ENCODE results near the gene ADAMTS16.

The ADAMTS16 gene

DNA sequence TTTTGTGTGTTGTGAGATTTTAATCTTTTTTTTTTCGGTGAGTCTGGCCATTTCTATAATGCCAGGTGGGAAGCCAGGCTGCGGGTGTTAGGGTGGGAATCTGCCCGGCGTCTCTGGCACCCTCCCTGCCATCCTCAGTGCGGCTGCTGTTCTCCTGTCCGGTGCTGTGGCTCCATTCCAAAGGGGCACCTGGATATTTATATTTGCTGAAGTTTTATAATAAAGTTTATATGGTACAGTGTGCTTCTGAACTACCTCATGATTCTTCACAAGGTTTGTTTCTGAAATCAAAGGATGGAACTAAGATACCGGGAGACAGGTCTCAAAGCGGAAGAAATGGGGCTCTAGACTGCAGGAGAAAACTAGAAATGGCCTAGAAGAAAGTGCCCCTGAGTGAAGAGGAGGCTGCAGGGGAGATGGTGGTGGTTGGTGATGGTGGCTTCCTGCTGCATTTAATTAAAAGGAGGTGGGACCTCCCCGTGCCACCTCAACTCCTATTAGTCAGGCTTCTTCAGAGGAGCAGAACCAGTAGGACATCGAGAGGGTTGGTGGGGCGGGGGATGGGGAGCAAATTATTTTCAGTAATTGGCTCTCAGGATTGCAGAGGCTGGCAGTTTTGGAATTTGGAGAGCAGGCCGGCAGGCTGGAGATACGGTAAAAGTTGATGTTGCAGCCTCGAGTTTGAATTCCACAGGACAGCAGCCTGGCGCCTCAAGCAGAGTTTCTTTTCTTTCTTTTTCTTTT, 180.1 kb downstream of the ADAMTS16 start:
- DNase-seq: no peak

DNA sequence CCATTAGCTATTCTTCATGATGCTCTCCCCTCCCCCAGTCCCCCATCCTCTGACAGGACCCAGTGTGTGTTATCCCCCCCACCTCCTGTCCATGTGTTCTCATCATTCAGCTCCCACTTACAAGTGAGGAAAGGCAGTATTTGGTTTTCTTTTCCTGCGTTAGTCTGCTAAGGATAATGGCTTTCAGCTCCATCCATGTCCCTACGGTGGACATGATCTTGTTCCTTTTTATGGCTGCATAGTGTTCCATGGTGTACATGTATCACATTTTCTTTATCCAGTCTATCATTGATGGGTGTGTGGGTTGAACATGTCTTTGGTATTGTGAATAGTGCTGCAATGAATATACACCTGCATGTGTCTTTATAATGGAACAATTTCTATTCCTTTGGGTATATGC, 181.0 kb downstream of the ADAMTS16 start:
- no peak for DNase-seq

DNA sequence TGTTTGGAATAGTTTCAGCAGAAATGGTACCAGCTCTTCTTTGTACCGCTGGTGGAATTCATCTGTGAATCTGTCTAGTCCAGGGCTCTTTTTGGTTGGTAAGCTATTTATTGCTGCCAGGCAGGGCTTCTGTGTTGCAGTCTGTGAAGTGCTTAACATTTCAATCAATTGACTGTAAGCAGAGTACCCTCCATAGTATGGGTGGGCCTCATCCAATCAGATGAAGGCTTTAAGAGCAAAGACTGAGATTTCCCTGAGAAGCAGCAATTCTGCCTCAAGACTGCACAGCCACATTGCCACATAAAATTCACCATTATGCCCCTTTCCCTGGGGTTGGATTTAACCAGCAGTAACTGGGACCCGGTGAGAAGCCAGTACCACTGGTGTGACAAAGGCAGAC, 183.4 kb downstream of the ADAMTS16 start:
- DNase-seq: no peak

DNA sequence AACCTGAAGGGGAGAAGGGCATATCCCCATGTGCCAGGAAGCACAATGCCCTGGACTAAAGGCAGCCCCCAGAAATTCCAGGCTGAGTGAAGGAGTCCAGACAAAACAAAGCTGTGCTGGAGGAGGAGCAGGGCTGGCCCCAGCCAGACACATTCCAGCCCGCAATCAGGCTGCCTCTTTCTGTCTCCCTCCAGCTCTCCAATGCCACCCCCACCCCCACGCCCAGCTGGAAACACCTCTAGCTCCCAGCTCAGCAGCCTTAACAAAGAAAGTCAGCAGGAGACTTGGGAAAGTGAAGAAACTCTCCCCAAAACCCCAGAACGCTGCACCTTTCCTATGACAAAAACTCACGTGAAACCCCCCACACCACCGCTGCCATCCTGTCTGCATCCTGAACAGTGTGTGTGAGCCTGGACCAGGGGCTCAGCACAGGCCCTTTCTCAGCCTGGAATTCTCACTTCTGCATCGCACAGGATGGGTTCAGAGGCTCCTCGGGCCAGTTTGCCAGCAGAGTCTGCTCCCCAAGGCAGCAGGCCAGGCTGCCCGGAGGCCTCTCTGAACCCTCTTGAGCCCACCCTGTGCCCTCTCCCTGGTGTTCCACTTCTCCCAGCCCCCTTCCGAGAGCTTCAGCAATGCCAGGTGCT, 186.1 kb downstream of the ADAMTS16 start:
- no peak for DNase-seq

DNA sequence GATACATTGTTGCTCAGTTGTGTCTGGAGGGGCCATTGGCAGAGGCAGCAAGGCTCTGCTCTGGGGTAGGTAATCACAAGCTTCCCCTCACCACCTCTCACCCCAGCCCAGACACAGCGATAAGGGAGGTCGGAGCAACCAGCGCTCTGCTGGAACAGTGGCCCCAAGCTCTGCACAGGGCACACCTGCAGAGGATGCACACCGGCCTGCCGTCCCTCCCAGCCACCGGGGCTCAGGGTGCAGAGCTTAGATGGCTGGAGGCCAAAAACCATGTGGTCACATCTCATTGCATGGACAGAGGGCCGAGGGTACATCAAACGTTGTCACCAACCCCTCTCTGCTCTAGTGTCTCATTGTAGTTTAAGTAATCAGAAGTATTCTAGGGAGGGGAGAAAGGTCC, 187.0 kb downstream of the ADAMTS16 start:
- no peak for DNase-seq

DNA sequence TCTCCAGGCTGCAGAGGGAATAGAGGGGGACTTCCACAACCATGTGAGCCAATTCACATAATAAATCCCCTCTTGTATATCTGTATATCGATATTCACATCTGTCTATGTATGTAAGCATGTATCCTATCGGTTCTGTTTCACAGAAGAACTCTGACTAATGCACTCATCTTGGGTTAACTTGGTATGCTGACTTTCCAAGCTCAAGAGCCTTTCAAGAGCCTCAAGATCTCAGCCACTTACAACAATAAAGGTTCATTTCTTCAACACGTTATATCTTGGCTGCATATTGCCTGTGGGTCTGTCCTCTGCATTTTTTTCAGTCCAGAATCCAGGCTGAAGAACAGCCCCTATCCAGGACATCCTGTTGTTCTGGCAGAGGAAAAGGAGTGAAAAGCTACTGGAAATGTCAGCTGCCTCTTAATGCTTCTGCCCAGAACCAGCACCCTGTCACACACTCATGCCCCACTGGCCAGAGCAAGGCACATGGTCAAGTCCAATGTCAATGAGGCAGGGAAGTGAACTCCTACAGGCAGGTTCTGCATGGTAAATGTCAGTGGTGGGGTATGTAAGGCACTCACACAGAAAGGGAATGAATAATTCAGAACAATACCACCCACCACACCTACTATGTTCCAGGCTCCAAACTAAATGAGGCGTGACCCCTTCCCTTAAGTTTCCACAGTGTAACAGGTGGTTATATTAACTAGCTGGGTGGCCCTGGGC, 190.8 kb downstream of the ADAMTS16 start:
- DNase-seq: no peak

DNA sequence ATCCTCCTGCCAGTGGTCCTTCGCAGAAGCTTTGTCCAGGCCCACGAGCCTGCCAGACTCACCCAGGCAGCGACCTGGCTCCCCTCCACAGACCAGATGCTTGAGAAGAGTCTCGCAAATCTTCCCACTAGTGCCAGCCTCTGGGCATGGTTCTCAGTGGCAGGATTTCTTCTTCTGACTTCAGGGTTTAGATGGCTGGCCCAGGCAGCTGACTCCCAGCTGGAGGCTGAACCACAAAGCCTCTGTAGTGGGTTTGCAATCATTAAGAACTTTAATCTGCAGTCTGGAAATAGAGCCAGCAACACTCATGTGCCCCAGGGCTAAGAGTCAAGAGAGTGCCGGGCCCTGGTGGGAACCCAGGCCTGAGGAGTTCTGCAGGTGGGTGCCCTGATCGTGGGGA, 191.7 kb downstream of the ADAMTS16 start:
- DNase-seq: no peak

DNA sequence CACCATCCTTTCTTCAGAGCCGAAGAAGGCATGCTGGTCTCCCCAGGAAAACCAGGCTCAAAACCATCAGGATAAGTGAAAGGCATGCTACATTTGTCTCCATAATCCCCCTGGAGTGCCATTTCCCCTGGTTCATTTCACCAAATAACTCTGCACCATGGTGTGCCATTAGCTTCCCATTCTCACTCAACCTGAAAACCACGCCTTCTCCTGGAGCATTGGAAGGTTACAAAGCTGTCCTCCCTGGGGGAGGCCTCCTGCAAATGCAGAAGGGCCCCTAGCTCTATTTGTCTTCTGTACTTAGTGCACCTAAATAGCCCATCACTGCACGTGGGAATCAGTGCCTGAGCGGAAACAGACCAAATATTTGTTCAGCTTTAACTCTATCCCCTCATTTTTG, 192.2 kb downstream of the ADAMTS16 start:
- peak; percentile 33 for DNase-seq

DNA sequence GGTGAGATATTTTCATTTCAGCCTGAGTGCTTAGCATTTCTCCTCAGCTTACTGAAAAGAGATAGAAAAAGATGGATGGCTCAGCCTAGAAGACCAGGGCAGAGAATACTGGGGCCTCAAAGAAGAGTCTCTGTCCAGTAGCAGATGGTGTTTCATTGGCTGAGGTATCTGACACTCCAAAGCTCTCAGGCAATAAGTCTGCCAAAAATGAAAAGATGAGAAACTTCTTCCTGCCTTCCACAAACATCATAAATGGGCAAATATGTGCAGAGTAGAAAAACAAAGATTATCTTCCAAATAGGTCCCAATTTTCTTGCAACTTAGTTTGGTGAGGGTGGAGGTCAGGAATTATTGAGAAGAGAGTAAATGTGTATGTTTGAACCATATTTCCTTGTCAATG, 195.0 kb downstream of the ADAMTS16 start:
- no peak for DNase-seq

DNA sequence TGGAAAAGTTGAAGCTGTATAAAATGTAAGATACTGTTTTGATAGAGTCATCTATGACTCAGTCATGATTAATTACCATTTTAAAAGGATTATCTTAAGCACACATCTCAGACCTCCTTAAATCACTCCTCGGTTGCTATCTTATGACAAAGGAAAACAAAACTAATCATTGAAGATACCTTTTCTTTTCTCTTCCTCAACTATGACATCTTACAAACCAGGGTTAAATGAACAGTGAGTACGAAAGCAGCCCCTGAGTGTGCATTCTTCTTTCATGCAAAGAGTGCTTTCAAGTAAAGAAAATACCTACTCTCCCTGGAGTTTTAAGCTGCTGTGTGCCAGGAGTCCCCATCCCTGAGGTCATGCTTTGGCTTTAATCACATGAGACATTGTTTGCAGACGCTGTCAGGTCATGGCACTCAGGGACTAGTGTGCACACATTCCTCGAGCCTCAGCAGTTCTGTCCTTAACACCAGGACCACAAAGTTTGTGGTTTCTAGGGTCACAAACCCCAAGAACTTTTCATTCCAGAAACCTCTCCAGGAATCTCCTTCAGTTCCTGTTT, 195.7 kb downstream of the ADAMTS16 start:
- DNase-seq: no peak

DNA sequence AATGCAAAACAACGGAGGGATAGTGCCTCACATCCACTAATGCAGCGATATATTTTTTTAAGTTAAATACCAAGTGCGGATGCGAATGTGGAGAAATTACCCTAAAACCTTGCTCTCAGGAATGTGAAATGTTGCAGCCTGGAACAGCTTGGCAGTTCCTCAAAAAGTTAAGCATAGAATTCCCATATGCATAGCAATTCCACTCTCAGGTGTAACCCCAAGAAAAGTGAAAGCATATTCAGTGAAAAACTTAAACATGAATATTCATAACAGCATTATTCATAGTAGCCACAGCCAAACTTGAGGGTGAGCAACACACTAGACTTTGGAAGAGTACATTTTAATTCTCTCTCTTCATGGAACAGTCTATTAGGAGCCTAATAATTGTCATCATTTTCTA, 199.1 kb downstream of the ADAMTS16 start:
- DNase-seq: no peak

DNA sequence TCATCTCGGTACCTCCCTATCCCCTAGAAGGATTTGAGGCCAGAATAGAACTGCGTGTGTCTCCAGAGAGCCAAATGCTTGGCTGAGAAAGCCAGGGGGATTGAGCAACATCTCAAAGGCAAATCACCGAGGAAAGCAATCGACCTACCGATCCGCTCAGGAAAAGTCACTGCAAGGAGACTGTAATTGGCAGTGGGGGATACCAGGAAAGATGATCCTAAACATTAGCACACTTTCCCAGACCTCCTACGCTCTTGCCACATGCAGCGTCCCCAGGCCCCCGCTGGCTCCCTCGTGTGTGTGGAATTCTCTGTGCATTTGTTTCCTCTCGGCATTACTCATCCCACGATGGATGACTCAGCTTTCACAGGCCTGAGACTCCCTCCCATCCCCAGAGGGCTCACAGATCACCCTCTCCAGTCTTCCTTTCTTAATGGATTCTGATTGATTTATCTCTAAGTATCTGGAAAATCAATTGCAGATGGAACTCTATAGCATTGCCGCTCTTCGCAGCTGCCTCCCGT, 200.1 kb downstream of the ADAMTS16 start:
- no peak for DNase-seq

DNA sequence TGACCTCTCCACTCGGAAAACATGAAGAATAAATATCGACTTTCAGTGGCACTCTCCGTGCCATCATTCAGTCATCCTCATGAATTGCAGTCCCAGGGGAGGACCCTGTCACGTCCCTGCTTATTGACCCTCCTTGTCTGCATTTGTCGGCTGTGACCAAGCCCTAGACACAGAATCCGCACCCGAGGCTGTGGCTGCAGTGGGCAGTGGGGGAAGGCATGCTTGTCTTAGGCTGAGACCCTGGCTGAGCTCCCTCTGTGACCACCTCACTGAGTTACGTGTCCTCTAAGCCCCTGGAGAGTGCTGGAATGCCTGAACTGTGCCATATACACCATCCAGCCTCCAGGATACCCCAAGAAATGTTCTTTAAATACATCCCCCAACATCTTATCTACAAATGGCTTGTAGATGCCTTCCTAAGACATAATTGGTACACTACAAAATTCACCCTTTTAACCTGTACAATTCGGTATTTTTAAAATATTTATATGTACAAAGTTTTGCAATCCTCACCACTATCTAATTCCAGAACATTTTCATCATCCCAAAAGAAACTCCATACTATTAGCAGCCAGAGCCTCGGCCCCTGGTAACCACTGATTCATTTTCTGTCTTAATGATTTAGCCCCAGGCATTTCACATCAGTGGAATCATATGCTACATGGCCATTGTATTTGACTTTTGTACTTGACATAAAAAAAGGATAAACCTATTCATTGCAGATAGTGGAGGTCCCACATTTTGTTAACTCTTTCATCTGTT, 201.6 kb downstream of the ADAMTS16 start:
- DNase-seq: no peak

DNA sequence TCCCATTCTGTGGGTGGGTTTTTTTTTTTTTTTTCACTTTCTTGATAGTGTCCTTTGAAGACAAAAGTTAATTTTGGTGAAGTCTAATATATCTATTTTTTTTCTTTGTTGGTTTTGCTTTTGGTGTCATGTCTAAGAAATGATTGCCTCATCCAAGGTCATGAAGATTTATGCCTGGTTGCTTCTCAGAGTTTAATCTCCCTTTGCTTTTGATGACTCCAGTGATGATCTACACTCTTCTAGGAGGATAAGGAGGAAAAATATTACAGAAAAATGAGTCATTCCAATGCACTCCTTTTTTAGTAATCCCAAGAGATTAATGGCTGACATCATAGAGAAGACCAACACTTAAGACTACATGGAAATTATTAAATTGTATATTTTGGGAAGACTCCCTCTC, 202.7 kb downstream of the ADAMTS16 start:
- no peak for DNase-seq

DNA sequence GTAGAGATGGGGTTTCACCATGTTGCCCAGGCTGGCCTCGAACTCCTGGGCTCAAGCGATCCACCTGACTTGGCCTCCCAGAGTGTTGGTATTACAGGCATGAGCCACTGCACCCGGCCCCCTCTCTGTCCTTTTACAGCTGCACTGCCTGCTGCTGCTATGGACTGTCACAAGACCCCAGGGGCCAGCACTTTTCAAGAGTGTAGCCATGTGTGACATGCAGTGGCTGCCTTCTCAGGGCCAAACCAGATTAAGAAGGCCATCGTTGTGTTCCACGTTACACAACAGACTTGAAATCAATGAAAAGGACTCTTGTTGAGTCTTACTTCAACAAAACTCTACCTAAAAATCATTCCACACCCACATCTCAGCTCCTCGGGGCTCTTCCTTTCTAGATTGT, 203.4 kb downstream of the ADAMTS16 start:
- no peak for DNase-seq

DNA sequence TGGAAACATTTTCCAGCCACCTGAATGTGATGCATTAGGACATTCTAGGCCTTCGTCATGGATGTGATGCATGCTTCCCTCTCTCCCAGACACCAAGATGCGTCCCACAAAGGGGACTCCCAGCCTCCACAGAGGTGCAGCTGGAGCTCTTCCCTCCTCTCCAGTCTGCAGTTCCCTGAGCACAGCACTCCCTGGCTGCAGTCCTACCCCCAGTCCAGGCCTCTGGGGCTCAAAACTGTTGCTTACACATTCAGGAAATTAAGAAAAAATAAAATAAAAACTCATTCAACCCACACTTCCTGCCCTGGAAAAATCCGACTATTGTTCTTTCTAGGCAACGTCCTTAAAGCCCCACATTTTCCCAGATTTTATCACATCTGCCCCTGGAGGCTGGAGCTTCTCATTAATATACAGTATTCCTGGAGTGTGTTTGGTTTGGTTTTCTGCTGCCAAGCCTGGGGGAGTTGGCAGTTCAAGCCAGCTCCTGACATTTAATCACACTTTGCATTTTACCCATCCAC, 204.0 kb downstream of the ADAMTS16 start:
- no peak for DNase-seq

DNA sequence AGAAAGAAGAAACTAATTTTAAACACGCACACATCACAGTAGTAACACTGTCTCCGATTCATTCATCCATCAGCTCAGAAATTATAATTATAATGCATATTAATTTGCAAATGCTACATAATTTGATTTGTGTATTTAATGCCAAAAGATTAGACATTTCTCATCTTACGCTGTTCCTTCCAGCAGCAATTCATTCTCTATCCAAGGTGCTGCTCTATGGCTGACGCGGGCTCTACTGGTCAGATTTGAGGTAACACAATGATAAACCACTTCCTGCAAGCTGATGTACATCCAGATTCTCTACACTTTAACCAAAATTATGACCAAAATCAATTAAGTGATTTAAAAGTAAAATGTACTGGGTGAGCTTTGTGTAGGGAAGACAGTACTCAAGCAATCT, 204.5 kb downstream of the ADAMTS16 start:
- no peak for DNase-seq

DNA sequence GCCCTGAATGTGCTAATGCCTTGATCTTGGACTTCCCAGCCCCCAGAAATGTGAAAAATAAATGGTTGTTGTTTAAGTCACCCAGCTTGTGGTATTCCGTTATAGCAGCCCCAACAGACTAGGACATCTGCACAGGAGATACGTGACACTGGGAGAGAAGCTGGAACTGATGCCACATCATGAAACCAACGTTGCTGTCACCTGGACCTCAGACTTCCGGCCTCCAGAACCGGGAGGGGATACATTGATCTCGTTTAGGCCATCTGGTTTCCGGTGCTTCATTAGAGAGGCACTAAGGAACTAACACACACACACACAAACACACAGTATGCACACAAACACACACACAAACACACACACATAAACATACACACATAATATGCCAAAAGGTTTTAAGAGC, 207.3 kb downstream of the ADAMTS16 start:
- no peak for DNase-seq

DNA sequence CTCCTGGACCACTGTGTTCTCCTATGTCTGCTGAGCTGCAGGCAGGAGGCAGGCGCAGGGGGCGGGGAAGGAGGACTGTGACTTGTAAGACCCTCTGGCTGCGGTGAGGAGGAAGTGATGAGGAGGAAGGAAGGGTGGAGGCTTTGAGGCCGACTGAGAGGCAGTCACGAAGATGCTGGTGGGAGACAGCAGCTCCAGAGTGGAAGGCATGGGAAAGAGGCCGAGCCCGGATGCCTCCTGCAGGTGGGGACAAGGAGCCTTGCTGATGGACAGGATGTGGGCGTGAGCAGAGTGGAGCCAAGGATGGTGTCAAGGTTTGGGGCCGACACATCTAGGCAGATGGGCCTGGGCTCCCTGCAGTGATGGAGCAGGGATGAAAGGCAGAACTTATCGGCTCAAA, 208.0 kb downstream of the ADAMTS16 start:
- DNase-seq: no peak

DNA sequence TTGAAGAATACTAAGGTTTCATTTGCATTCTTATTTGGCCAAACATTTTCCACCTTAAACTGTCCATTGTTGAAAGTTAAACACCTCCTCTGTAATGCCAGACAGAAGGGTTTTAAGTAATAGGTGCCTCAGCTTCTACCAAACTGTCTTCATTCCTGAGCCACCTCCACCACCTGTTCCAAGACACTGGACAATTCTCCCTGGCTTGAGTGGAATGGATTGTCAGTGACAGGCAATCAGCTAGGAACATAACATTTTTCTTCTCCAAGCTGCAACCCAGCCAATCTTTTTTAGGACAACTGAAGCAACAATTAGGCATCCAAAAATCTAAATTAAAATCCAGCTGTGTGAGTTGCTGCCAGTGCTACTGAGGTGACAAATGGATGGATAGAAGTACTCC, 208.4 kb downstream of the ADAMTS16 start:
- DNase-seq: no peak

DNA sequence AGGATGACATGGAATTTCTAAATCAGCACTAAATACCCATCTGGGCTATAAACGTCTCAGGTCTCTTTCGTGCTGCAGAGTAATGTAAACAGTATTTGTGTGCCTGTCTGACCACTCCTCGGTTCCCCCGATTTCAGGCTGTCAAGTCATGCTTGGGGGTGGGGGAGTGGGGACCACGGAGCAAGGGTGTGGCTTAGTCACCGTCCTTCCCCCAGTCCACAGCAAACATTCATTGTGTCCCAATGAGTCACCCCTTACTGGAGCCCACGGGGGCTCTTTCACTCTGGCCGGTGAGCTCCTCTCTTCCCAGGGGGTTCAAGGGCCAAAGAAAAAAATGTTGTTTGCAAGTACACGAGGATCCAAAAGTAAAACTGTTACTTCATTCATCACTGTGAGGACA, 210.0 kb downstream of the ADAMTS16 start:
- DNase-seq: no peak

DNA sequence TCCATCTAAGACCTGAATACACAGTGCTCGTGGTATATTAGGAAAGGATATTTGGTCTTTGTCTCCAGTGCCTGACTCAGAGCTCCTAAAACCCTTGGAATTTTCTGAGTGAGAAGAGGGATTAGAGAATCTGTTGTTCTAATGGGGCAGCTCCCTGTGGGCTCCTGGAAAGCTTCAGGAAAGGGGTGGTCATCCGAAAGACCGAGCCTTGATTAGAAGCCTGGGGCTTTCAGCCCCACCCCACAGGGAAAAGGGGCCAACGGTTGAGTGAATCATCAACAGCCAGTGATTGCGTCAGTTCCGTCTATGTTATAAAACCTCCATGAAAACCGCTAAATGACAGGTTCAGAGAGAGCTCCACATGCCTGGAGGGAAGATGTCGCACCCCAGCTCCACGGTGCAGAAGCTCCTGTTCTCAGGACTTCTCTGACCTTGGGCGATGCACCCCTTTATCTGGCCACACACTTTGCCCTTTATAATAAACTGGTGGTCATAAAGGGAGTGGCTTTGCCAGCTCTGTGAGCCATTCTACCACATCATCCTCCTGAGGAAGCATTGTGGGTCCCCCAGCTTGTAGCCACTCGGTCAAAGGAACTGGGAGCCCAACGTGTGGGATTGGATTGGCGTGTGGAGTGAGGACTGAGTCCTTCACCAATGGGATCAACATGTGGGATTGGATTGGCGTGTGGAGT, 211.3 kb downstream of the ADAMTS16 start:
- no peak for DNase-seq

Data from NCI-H69 (cell line).